Stimulated activated naive CD4-positive, alpha-beta T cell (primary cell): ENCODE measurements around the gene RGS7.

Experiments used
- DNase-seq, 6 experiments: peaks; one replicate each; lab custom pipeline; 2025; lab: John Stamatoyannopoulos, UW

RGS7 gene

GRCh38 chr1:241356519-241357365 is at the start of gene RGS7:
TSS of gene RGS7 (minus strand) at chr1:241357205.
- no peak for DNase-seq

DNA sequence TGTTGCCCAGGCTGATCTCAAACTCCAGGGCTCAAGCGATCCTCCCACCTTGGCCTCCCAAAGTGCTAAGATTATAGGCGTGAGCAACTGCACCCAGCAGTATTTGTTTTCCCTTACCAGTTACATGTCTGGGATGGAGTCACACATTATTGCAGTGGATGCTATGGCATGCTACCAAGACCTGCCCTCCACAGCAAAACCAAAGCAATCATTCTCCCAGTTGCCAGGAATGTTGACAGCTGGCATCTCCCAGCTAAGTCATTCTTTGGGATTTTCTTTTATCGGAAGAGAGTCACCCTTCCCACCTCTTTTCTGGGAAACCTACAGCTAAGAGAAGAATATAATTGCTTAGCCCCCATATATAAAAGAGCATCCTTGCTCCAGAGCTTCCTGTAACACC is 49.4 kb upstream of the RGS7 start:
- no peak for DNase-seq

DNA sequence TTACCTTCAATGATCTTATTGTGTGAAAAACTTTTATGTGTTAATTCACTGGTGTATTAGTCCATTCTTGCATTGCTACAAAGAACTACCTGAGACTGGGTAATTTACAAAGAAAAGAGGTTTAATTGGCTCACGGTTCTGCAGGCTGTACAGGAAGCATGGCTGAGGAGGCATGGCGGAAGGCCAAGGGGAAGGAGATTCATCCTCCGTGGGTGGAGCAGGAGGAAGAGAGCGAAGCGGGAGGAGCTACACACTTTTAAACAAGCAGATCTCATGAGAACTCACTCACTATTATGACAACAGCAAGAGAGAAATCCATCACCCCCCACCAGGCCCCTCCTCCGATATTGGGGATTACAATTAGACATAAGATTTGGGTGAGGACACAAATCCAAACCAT is 44.2 kb upstream of the RGS7 start:
- no peak for DNase-seq

DNA sequence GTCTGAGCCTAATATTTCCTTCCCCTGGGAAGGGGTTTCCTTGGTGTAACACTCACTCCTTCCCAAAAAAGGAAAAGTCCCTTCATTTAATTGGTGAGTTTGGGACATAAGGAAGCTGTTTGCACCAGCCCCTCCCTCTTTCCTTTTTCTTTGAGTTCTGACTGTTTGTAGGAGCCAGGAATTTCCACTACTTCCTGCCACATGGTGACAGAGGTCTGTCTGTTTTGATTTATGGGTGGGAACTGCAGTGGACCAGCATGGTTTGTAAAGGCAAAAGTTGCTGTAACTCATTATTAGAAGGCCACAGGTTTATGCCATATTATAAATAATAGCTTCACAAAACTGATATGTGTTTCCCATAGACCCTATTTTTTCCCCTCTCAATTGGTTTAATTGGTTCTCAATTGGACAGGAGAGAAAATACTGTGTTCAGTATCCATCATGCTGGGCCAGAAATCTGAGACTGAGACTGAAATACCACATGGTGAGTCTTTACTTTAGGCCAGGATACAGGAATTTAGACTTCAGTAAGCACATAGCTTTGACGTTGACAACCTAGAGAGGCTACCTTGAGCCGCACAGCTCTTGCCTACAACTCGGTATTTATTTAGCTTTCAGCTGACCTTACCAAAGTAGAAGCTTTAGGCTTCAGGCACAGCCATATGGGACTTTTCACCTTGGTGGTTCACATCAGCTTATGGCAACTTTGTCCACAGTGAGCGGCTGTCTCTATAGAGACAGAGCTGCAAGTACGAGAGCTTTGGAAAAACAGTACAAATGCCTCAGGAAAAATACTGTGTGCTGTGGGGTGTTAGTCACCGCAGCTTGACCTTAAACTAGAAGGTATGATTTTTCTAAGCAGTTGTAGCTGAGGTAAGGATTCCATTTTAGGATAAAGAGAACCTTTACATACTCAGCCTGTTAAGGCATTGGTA is 40.0 kb upstream of the RGS7 start:
- DNase-seq, result no peak

- no peak for DNase-seq
These were observed 35.1 kb upstream of the RGS7 start for GRCh38 chr1:241391926-241392710.

DNA sequence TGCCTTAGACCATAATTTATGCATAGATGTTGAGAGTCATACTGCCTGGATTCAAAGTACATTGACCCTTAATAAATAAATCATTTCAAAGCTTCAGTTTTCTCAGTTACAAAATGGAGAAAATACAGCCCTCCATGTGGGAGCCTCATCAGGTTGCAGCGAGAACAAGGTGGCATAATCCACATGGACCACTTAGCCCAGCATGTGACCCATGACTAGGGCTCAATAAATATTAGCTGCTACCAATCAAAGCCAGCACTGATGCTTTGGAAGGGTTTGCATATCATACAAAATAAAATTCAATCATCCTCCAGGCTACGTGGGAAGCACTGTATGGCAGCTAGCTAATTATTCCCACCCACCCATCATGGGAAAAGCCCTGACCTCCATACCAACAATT is 33.5 kb upstream of the RGS7 start:
- no peak for DNase-seq

DNA sequence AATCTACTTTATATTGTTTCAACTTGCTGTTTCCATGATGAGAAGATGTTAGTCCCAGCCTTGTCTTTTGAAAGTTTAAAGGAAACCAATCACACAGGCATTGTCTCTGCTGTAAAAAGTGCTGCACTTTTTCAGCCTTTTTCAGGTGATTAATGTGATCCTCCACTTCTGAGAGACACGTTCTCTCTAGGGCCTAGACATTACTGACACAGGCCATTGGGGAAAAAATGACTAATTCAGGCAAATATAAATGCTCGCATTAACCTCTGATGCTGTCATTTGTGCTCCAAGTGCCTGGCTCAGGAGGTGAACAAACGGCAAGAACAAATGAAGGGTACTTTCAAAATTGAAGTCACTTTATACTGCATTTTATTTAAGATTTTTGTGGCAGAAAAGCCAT is 32.4 kb upstream of the RGS7 start:
- no peak for DNase-seq

GRCh38 chr1:241387216-241387615 is 30.2 kb upstream of the RGS7 start:
- no peak for DNase-seq

DNA sequence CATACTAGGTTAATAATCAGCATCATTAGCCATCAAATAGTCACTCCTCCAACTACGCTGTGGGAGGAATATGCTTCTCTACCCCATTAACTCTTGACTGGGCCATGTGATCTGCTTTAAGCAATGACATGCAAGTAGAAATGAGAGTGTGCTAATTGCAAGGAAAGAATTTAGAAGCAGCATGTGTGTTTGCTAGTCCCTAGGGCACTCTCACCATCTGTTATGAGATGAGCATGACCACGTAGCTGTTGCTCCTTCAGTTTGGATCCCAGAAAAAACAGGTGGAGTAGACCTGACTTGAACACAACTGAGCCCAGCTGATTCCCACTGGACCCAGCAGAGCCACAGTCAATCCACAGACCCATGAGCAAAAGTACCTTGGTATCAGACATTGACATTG is 19.7 kb upstream of the RGS7 start:
- no peak for DNase-seq

- no peak for DNase-seq
These were observed 18.9 kb upstream of the RGS7 start for GRCh38 chr1:241375886-241376285.

- no peak for DNase-seq
These were observed 9.2 kb upstream of the RGS7 start for GRCh38 chr1:241366196-241366595.

GRCh38 chr1:241362350-241362749 is 5.3 kb upstream of the RGS7 start:
- no peak for DNase-seq

DNA sequence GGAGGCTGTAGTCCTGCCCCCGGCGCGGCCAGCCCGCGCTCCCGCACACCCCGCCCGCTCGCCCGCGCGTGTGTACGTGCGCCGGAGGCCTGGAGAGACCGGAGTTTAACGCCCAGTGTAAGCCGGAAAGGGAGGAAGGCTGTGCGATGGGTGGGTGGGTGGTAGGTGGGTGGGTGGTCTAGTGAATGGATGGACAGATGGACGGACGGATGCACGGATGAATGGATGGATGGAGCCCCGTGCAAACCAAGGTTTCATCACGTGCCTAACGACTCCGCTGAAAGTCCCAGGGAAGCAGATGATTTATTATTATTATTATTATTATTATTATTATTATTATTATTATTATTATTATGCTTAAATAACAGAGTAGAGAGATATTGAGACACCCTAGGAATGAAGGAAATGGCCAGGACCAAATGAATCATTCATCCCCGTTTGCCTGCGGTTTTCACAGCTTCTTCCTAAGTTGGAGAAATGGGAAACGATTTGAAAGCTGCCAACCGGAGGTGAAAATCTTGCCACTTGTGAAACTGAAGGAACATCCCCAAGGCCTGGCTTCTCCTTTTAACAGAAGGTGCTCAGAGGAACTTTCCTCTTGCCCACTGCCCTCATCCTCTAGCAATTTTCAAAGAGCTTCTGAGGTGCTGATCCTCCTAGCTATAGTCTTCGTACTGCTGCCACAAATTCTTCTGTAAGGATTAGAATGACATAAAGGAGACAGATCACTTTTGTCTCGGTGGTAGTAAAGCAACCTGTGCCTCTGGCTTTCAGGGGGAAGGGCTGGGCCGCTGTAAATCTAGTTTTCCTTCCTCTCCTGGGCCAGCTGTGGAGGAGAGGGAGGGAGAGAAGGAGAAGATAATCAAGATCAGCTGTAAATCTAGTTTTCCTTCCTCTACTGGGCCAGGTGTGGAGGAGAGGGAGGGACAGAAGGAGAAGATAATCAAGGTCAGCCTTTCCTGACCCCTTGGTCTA is 648 bp upstream of the RGS7 start:
- DNase-seq, result no peak

DNA sequence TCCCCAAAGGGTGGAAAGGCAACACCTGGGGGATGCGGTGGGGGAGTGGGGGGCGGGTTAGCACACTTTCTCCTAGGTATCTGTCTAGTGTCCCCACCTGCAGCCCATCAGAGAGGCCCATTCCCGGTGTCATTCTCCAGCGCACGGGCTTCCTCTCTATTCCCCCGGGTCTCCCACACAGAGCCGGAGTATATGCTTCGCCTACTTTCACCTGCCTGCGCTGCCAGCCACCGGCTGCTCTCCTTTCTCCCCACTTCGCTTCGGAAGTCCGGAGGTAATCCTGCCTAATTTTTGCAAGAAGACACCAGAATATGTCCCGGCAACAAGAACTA is 852 bp downstream of the RGS7 start:
- no peak for DNase-seq

GRCh38 chr1:241355311-241356010 is 1.5 kb downstream of the RGS7 start:
- DNase-seq, result no peak

DNA sequence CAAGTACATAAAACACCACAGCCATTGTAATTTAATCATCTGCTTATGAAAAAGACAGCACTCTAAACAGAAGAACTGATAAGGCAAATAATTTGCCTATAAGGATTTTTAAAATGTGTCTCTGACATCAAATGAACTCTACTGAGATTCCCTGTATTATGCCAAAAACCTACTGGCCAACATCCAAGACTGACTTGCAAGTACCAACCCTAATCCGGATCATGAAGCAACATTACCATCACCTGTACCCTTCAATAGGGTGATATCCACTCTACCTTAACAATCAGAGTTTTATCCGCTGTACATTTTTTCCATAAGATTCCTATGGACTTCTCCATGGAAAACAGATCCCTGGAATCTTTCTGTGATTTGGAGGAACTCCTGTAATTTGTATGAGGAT is 4.6 kb downstream of the RGS7 start:
- no peak for DNase-seq

DNA sequence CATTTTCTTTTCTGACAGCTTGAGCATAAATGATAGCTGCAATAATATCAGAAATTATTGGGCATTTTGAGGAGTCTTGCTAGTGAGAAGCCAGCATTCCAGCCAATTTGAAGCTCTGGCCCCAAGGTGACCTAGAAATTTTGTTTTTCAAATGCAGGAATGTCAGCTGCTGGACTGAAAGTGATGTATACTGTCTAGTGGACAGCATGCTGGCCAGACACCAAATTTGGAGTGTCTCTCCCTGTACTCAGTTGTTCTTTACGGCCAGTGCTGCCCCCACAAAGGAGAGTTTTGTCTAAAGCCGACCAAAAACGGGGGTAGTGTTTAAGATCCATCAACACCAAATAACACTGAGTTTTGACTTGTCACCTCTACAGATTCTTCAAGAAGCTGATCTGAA is 5.2 kb downstream of the RGS7 start:
- no peak for DNase-seq

DNA sequence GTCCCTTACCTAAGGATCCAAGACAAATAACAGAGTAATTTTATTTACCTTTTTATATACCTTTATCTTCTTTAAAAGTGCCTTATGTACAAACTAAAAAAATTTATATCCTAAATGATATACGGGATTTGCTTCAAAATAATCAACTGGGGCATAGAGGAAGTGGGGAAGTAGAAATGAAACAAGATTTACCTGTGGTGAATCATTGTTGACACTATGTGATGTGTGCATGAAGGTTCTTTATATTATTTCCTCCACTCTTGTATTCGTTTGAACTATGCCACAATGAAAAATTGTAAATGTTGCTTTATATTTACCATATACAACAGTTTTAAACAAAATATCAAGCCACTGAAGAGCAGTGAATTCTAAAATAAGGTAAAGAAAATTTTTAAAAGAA is 13.0 kb downstream of the RGS7 start:
- DNase-seq, result no peak

DNA sequence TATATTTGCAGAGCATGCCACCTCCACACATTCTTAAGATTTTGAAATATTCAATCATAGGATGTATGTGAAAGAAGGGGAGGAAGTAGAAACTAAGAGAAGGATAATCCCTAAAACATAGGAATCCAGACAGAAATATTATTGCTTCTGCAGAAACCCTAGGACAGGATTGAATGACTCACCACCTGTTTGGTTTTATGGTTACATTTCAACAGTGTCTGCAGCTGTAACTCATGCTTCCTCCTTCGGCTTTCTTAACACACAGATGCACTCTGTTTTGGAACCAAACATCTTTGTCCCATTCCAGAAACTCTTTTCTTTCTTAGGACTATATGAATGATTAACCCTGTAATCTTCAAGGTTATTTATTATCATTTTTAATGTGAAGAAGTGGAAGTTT is 20.7 kb downstream of the RGS7 start:
- no peak for DNase-seq

- no peak for DNase-seq
These were observed 24.0 kb downstream of the RGS7 start for GRCh38 chr1:241332987-241333386.

DNA sequence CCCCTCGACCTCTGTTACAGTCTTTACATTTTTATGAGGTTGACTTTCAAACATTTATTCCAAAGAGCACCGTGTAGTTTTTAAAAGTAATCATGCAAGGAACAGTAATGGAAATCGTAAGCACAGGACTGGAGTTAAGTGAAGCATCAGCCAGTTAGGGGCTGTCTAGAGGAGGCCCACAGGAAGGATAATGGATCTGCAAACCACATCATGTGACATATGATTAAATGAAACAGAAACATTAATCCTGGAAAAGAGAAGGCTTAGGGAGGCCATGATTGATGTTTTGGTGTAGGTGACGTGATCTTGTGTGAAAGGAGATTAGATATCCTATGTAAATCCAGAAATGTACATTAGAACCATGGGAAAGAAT is 25.0 kb downstream of the RGS7 start:
- no peak for DNase-seq
